SK-N-MC (cell line): ENCODE results near the gene MYO7A.

Experiments used
- DNase-seq: peaks from one replicate; pipeline ENCODE4 v3.0.0-alpha.2; 2011; ENCODE audit warnings: low read depth, low spot score
- H3K27ac ChIP-seq: fragments of 200-600 bp; sonication (generic); 2 replicates; pipeline ENCODE4 v1.5.1; 2016; ENCODE audit warnings: mixed run types
- H3K36me3 ChIP-seq: fragments of 200-600 bp; sonication (generic); 2 replicates; pipeline ENCODE4 v1.6.1; 2017; ENCODE audit warnings: antibody characterized with exemption, low read length, mixed read lengths; ENCODE audit not compliant: insufficient read depth
- H3K4me3 ChIP-seq: fragments of 200-600 bp; sonication (generic); 2 replicates; pipeline ENCODE4 v1.5.1; 2016
- H3K9ac ChIP-seq: fragments of 200-600 bp; sonication (generic); 2 replicates; pipeline ENCODE4 v1.8.0; 2017; ENCODE audit warnings: mixed run types, mixed read lengths; ENCODE audit not compliant: insufficient read length
- H3K9me3 ChIP-seq: fragments of 200-600 bp; sonication (generic); 2 replicates; pipeline ENCODE4 v1.6.1; 2017; ENCODE audit warnings: low read depth, mild to moderate bottlenecking, antibody characterized with exemption, low read length, moderate library complexity, mixed read lengths
- EZH2 ChIP-seq: fragments of 200-600 bp; sonication (generic); IDR thresholded peaks from one replicate; pipeline ENCODE4 v1.6.1; 2017; ENCODE audit warnings: antibody characterized with exemption
- FOXP2 ChIP-seq: optimal IDR thresholded peaks from 2 replicates; pipeline ENCODE3; 2011; ENCODE audit warnings: mild to moderate bottlenecking, moderate library complexity; ENCODE audit not compliant: insufficient read depth; ENCODE audit errors: extremely low read length, control extremely low read depth
- POLR2AphosphoS5 ChIP-seq: IDR thresholded peaks from 2 replicates; pipeline ENCODE4 v1.6.1; 2012; ENCODE audit warnings: mild to moderate bottlenecking, low read depth, low read length, borderline replicate concordance

MYO7A gene

GRCh38 chr11:77176996-77177395 lies 49.0 kb downstream of the MYO7A start:
- Histone ChIP-seq H3K36me3 (no peaks in the 10 kb centered on the region), H3K9ac (no peak overlapping the region), H3K27ac (no peak overlapping the region), H3K4me3 (no peak overlapping the region), H3K9me3 (no peaks in the 10 kb centered on the region)
- TF ChIP-seq FOXP2 (no peak), POLR2AphosphoS5 (no peak), EZH2 (no peak)
- DNase-seq: no peak

GRCh38 chr11:77178150-77178549 lies 50.1 kb downstream of the MYO7A start:
- Histone ChIP-seq H3K9me3 (no peaks in the 10 kb centered on the region), H3K27ac (no peak overlapping the region), H3K4me3 (no peak overlapping the region), H3K36me3 (no peaks in the 10 kb centered on the region), H3K9ac (no peak overlapping the region)
- TF ChIP-seq POLR2AphosphoS5: no peak
- no peak for TF ChIP-seq EZH2
- TF ChIP-seq FOXP2: no peak
- no peak for DNase-seq

GRCh38 chr11:77179048-77179447 lies 51.0 kb downstream of the MYO7A start:
- no peaks in the 10 kb centered on the region for H3K36me3 ChIP-seq
- no peak overlapping the region for H3K9ac ChIP-seq
- no peak overlapping the region for H3K4me3 ChIP-seq
- H3K9me3 ChIP-seq: no peaks in the 10 kb centered on the region
- no peak for TF ChIP-seq FOXP2
- TF ChIP-seq EZH2: no peak
- no peak for TF ChIP-seq POLR2AphosphoS5
- no peak for DNase-seq
- no peak overlapping the region for H3K27ac ChIP-seq

DNA sequence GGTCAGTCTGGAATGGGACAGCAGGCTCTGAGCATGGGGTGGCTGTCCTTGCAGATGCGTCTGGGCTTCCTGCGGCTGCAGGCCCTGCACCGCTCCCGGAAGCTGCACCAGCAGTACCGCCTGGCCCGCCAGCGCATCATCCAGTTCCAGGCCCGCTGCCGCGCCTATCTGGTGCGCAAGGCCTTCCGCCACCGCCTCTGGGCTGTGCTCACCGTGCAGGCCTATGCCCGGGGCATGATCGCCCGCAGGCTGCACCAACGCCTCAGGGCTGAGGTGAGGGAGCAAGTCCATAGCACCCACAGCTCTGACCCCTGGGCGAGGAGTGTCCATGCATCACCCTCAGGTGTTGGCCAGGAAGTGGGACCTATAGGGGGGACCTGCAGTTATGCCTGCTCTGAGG lies 51.6 kb downstream of the MYO7A start:
- Histone ChIP-seq H3K9me3 (no peaks in the 10 kb centered on the region), H3K4me3 (no peak overlapping the region), H3K27ac (no peak overlapping the region), H3K9ac (no peak overlapping the region), H3K36me3 (no peaks in the 10 kb centered on the region)
- no peak for DNase-seq
- TF ChIP-seq EZH2 (no peak), POLR2AphosphoS5 (no peak), FOXP2 (no peak)

- Histone ChIP-seq H3K9me3 (no peaks in the 10 kb centered on the region), H3K36me3 (no peaks in the 10 kb centered on the region), H3K9ac (no peak overlapping the region), H3K4me3 (no peak overlapping the region), H3K27ac (no peak overlapping the region)
- TF ChIP-seq POLR2AphosphoS5: no peak
- TF ChIP-seq FOXP2: no peak
- no peak for TF ChIP-seq EZH2
- no peak for DNase-seq
Measured at GRCh38 chr11:77180346-77180745, 52.3 kb downstream of the MYO7A start.

DNA sequence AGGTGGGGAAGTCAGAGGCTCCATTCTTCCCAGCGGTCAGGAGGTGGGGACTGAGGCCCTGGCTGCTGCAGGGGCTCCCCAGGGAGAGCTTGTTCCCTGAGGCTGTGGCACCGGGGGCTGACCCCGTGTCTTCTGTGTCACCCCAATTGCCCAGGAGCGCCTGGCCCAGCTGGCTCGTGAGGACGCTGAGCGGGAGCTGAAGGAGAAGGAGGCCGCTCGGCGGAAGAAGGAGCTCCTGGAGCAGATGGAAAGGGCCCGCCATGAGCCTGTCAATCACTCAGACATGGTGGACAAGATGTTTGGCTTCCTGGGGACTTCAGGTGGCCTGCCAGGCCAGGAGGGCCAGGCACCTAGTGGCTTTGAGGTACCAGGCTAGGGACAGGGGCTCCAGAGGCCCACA lies 53.2 kb downstream of the MYO7A start:
- Histone ChIP-seq H3K9me3 (no peaks in the 10 kb centered on the region), H3K36me3 (no peaks in the 10 kb centered on the region), H3K27ac (no peak overlapping the region), H3K4me3 (no peak overlapping the region), H3K9ac (no peak overlapping the region)
- no peak for DNase-seq
- TF ChIP-seq FOXP2 (no peak), POLR2AphosphoS5 (no peak), EZH2 (no peak)

DNA sequence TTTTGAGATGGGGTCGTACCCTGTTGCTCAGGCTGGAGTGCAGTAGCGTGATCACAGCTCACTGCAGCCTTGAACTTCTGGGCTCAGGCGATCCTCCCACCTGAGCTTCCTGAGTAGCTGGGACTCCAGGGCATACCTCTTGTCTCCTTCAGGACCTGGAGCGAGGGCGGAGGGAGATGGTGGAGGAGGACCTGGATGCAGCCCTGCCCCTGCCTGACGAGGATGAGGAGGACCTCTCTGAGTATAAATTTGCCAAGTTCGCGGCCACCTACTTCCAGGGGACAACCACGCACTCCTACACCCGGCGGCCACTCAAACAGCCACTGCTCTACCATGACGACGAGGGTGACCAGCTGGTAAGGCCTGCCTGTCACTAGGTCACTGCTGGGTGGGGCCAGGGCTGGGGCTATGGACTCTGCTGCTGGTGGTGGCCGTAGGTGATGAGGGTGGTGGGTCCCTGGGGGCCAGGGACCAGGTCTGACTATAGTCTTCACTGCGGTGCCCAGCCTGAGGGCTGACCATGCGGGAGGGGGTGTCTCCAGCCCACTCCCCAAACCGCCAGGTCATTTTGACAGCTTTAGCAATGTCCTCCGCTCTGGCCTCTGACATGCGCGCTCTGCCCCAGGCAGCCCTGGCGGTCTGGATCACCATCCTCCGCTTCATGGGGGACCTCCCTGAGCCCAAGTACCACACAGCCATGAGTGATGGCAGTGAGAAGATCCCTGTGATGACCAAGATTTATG lies 53.9 kb downstream of the MYO7A start:
- Histone ChIP-seq H3K9ac (no peak overlapping the region), H3K36me3 (no peaks in the 10 kb centered on the region), H3K9me3 (no peaks in the 10 kb centered on the region), H3K27ac (no peak overlapping the region), H3K4me3 (no peak overlapping the region)
- no peak for DNase-seq
- TF ChIP-seq EZH2 (no peak), POLR2AphosphoS5 (no peak), FOXP2 (no peak)

- Histone ChIP-seq H3K9ac (no peak overlapping the region), H3K4me3 (no peak overlapping the region), H3K9me3 (no peaks in the 10 kb centered on the region), H3K36me3 (no peaks in the 10 kb centered on the region), H3K27ac (no peak overlapping the region)
- no peak for DNase-seq
- no peak for TF ChIP-seq FOXP2
- TF ChIP-seq EZH2: no peak
- no peak for TF ChIP-seq POLR2AphosphoS5
Measured at GRCh38 chr11:77182542-77183430, 54.7 kb downstream of the MYO7A start.
